ENCODE measurements around the gene ACP5.

Gene ACP5

GRCh38 chr19:11586331-11586730, 8.9 kb upstream of the ACP5 start:
- ChIA-PET POLR2A (interaction anchor here (0.7 kb wide), 1 partner anchor 75 kb away, joined by 3 read pairs; no protein-coding TSS in a partner anchor), CTCF (interaction anchor here (0.7 to 1.5 kb wide), 3 partner anchors 90 to 361 kb away, joined by 3 to 10 read pairs (median 6); no protein-coding TSS in a partner anchor)
- H3K36me3 ChIP-seq (ENCODE audit: control insufficient read depth in 2 of 2, insufficient read depth in 1 of 2, low read length in 2 of 2), result no peaks in the 10 kb centered on the region
- no peaks in the 10 kb centered on the region for H3K4me1 ChIP-seq (ENCODE audit: control insufficient read depth, insufficient read depth, low read length)
- TF ChIP-seq ZNF24 (tag by site-specific recombination; IDR thresholded peaks at IDR 0.05), result no peak
- no peak for TF ChIP-seq ZNF2 (tag by site-specific recombination; IDR thresholded peaks at IDR 0.05)
- TF ChIP-seq ZNF362 (tag by site-specific recombination; IDR thresholded peaks at IDR 0.05), result no peak
- TF ChIP-seq ZFP41 (tag by site-specific recombination; IDR thresholded peaks at IDR 0.05; ENCODE audit: borderline replicate concordance), result no peak
- no peak for TF ChIP-seq FEZF1 (tag by site-specific recombination; IDR thresholded peaks at IDR 0.05)
- TF ChIP-seq ZNF157 (tag by site-specific recombination; IDR thresholded peaks at IDR 0.05), result no peak
- TF ChIP-seq PRDM10 (tag by site-specific recombination; IDR thresholded peaks at IDR 0.05), result no peak
- TF ChIP-seq ZNF704 (tag by site-specific recombination; IDR thresholded peaks at IDR 0.05), result no peak
- TF ChIP-seq TRIM28 (IDR thresholded peaks at IDR 0.05; ENCODE audit: borderline replicate concordance, low read length), result no peak
- TF ChIP-seq ZNF433 (tag by site-specific recombination; IDR thresholded peaks at IDR 0.05; ENCODE audit: low read depth), result no peak
- TF ChIP-seq ATF2 (tag by site-specific recombination; IDR thresholded peaks at IDR 0.05; ENCODE audit: low read depth), result no peak
- no peak for TF ChIP-seq KLF7 (tag by site-specific recombination; IDR thresholded peaks at IDR 0.05; ENCODE audit: borderline replicate concordance)
- no peak overlapping the region for H3K4me3 ChIP-seq (ENCODE audit: low read depth, low read length)
- H3K27ac ChIP-seq (ENCODE audit: extremely low read depth, low read depth, low read length), result no peak overlapping the region
- H3K9me3 ChIP-seq (ENCODE audit: control insufficient read depth, insufficient read depth, low read depth, low read length), result no peaks in the 10 kb centered on the region

GRCh38 chr19:11581740-11582139, 4.3 kb upstream of the ACP5 start:
- Histone ChIP-seq H3K27ac (ENCODE audit: extremely low read depth, low read depth, low read length) (no peak overlapping the region), H3K4me3 (ENCODE audit: low read depth, low read length) (no peak overlapping the region), H3K9me3 (ENCODE audit: control insufficient read depth, insufficient read depth, low read depth, low read length) (no peaks in the 10 kb centered on the region), H3K4me1 (ENCODE audit: control insufficient read depth, insufficient read depth, low read length) (no peaks in the 10 kb centered on the region), H3K36me3 (ENCODE audit: control insufficient read depth in 2 of 2, insufficient read depth in 1 of 2, low read length in 2 of 2) (no peaks in the 10 kb centered on the region)
- CTCF ChIA-PET, result interaction anchor here (0.6 to 1.6 kb wide), 2 partner anchors 10 to 21 kb away, joined by 3 to 9 read pairs; no protein-coding TSS in a partner anchor
- TF ChIP-seq ZNF362 (tag by site-specific recombination; IDR thresholded peaks at IDR 0.05) (0 out of 2 replicates have a peak, but pooled peaks have one; percentile 27), GLIS1 (tag by site-specific recombination; IDR thresholded peaks at IDR 0.05) (peak; percentile 36; the same call in 1 of the 2 replicates), ZBTB26 (tag by site-specific recombination; optimal IDR thresholded peaks at IDR 0.05) (no peak), EGR2 (tag by site-specific recombination; IDR thresholded peaks at IDR 0.05; ENCODE audit: low read depth) (0 out of 2 replicates have a peak, but pooled peaks have one; percentile 13), PRDM1 (tag by site-specific recombination; IDR thresholded peaks at IDR 0.05) (peak; percentile 80), KLF1 (tag by site-specific recombination; IDR thresholded peaks at IDR 0.05) (peak; percentile 69), ZFHX2 (tag by site-specific recombination; conservative IDR thresholded peaks at IDR 0.05) (peak; percentile 56; the same call in 1 of the 2 replicates), ZNF24 (tag by site-specific recombination; IDR thresholded peaks at IDR 0.05) (no peak)
- POLR2A ChIA-PET, result interaction anchor here (0.7 kb wide), 1 partner anchor 112 kb away, joined by 3 read pairs; no protein-coding TSS in a partner anchor
